ENCODE results near the gene OR5H15.

GRCh38 chr3:98185180-98185579 lies 18.7 kb downstream of the OR5H15 start:
- TF ChIP-seq POLR2A (IDR thresholded peaks at IDR 0.05; ENCODE audit: borderline replicate concordance, extremely low read depth, insufficient read depth, insufficient read length) = no peak
- no peak for TF ChIP-seq POLR2AphosphoS5 (IDR thresholded peaks at IDR 0.05; ENCODE audit: low read depth, low read length)
- TF ChIP-seq, protein P1, sequence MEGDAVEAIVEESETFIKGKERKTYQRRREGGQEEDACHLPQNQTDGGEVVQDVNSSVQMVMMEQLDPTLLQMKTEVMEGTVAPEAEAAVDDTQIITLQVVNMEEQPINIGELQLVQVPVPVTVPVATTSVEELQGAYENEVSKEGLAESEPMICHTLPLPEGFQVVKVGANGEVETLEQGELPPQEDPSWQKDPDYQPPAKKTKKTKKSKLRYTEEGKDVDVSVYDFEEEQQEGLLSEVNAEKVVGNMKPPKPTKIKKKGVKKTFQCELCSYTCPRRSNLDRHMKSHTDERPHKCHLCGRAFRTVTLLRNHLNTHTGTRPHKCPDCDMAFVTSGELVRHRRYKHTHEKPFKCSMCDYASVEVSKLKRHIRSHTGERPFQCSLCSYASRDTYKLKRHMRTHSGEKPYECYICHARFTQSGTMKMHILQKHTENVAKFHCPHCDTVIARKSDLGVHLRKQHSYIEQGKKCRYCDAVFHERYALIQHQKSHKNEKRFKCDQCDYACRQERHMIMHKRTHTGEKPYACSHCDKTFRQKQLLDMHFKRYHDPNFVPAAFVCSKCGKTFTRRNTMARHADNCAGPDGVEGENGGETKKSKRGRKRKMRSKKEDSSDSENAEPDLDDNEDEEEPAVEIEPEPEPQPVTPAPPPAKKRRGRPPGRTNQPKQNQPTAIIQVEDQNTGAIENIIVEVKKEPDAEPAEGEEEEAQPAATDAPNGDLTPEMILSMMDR (IDR thresholded peaks at IDR 0.05 in 2 of 3, conservative IDR thresholded peaks at IDR 0.05 in 1 of 3; ENCODE audit: borderline replicate concordance in 1 of 3, insufficient read depth in 1 of 3, low read depth in 2 of 3, low read length in 2 of 3) = peak; percentile 29 to 72 (median 30); a peak in 3 of 6 replicates
- no peak for TF ChIP-seq EZH2phosphoT487 (IDR thresholded peaks at IDR 0.05; ENCODE audit: borderline replicate concordance)
- no peak for TF ChIP-seq ZFX (IDR thresholded peaks at IDR 0.05)
- TF ChIP-seq SP1 (IDR thresholded peaks at IDR 0.05; ENCODE audit: low read depth) = no peak
- TF ChIP-seq ZBTB33 (IDR thresholded peaks at IDR 0.05; ENCODE audit: extremely low read depth, insufficient replicate concordance, low read length) = no peak
- TF ChIP-seq EZH2 (IDR thresholded peaks at IDR 0.05) = no peak
- TF ChIP-seq, protein P2, sequence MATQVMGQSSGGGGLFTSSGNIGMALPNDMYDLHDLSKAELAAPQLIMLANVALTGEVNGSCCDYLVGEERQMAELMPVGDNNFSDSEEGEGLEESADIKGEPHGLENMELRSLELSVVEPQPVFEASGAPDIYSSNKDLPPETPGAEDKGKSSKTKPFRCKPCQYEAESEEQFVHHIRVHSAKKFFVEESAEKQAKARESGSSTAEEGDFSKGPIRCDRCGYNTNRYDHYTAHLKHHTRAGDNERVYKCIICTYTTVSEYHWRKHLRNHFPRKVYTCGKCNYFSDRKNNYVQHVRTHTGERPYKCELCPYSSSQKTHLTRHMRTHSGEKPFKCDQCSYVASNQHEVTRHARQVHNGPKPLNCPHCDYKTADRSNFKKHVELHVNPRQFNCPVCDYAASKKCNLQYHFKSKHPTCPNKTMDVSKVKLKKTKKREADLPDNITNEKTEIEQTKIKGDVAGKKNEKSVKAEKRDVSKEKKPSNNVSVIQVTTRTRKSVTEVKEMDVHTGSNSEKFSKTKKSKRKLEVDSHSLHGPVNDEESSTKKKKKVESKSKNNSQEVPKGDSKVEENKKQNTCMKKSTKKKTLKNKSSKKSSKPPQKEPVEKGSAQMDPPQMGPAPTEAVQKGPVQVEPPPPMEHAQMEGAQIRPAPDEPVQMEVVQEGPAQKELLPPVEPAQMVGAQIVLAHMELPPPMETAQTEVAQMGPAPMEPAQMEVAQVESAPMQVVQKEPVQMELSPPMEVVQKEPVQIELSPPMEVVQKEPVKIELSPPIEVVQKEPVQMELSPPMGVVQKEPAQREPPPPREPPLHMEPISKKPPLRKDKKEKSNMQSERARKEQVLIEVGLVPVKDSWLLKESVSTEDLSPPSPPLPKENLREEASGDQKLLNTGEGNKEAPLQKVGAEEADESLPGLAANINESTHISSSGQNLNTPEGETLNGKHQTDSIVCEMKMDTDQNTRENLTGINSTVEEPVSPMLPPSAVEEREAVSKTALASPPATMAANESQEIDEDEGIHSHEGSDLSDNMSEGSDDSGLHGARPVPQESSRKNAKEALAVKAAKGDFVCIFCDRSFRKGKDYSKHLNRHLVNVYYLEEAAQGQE (IDR thresholded peaks at IDR 0.05; ENCODE audit: low read depth) = no peak
- TF ChIP-seq SRF (IDR thresholded peaks at IDR 0.05; ENCODE audit: low read depth) = no peak

Data from HCT116 (cell line).